Left ventricle myocardium superior (tissue), 1 donor: ENCODE measurements around the gene KCNT2. TPM values are rescaled to one million over a fixed set of nuclear protein-coding genes. Genes with fewer than 3 reads are reported as not detected.
"Not testable (repeated sequence)": the region's sequence is repeated elsewhere in the genome, so short reads cannot be mapped to it uniquely, and the experiment has no call there.

Experiments used
- ATAC-seq: fragments of 200-7000 bp; cut with Tn5 transposase; one replicate; pipeline ENCODE4 v1.9.1; 2020; ENCODE audit warnings: mild to moderate bottlenecking, moderate library complexity
- DNase-seq: peaks from one replicate; pipeline ENCODE4 v3.0.0-alpha.2; 2020
- intact Hi-C: fragments of 100-400 bp; cut with micrococcal nuclease; formaldehyde crosslinking; loops from one replicate; pipeline ENCODE4 v1.11.0; 2022
- long read RNA-seq: library from polyadenylated mRNA; unstranded; transcript quantifications from one replicate; pipeline ENCODE4 v2.0.0, GENCODE V29; 2021
- total RNA-seq: library from RNA; stranded (reverse); fragmentation: NEBNext Ultra II Directional; extraction: Animal tissue kit (Norgen Biotek cat#: 25700); gene quantifications from one replicate; pipeline ENCODE4 v1.2.1, GENCODE V29; 2021
- donor health status: DM: no; HTN: yes; CAD: no; lungs with severe emphysema.

The KCNT2 gene
- 1.7 TPM for total RNA-seq
- long read RNA-seq = 0 reads

- DNase-seq (peak; percentile 77), ATAC-seq (peak; percentile 89)
- intact Hi-C loops = no loop called here
Measured at GRCh38 chr1:196608390-196609369, at the start of gene KCNT2. KCNT2 (minus strand) TSS chr1:196608440; CDS start chr1:196608309, 131 bp downstream.

GRCh38 chr1:196655494-196655893 lies 47.3 kb upstream of the KCNT2 start:
- DNase-seq (no peak), ATAC-seq (no peak)
- intact Hi-C loops = no loop called here

DNA sequence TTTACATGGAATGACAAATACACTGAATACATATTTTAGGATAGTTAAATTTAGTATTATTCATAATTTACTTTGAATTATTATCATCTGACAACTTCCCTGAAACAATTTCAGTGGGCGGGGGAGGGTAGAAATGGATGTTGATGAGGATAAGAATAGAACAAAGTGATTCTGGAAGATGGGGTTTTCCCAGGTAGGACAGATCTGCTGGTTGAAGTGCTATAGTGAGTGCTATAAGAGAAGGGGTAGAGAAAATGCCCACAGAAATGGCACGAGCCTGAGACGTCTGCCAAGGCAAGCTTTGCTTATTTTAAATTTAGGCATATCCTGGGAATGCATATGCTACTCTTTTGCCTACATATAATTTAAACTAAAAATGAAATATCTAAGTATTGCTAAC lies 46.8 kb upstream of the KCNT2 start:
- intact Hi-C loops = no loop called here
- ATAC-seq (no peak), DNase-seq (no peak)

DNA sequence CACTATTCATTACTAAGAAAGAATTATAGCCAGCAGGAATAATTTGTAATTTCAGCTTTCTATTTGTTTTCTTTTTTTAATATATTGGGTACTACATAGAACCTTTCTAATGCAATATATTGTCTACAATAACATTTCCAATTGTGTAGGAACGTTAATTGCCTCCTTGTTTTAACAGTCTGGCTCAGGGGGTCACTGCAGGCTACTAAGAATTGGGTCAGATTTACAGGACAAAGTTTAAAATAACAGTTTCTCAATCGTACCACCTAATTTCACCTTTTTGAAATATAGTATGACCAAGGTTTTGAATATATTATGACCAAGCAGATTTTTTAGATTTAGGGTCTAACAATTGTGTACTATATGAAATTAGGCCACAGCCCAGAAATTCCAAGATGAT lies 46.0 kb upstream of the KCNT2 start:
- DNase-seq = no peak
- ATAC-seq = no peak
- intact Hi-C loops = no loop called here

- ATAC-seq (peak; percentile 66), DNase-seq (no peak)
- intact Hi-C loops = no loop called here
Measured at GRCh38 chr1:196651637-196652215, 43.5 kb upstream of the KCNT2 start, which contains the start of gene CFH. CFH (plus strand) TSS chr1:196652043; CDS start chr1:196652118, 75 bp downstream.

DNA sequence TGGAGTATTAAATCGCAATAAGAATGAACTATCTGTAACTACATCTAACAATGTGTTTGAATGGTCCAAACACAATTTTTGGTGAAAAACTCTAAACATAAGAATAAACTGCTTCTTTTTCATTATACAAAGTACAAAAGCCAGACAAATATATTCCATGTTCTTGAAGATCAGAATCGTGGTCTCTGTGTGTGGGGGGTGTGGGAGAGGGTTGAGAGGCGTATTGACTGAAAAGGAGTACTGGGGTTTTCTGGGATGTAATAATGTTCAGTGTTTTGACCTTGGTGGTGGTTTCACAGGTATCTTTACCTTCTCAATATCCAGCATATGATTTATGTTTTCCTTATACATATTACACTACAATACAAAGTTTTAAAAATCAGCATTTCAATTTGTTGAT lies 42.8 kb upstream of the KCNT2 start:
- no peak for DNase-seq
- intact Hi-C loops = no loop called here
- no peak for ATAC-seq

- ATAC-seq (no peak), DNase-seq (no peak)
- intact Hi-C loops = no loop called here
Measured at GRCh38 chr1:196650403-196650802, 42.2 kb upstream of the KCNT2 start.

DNA sequence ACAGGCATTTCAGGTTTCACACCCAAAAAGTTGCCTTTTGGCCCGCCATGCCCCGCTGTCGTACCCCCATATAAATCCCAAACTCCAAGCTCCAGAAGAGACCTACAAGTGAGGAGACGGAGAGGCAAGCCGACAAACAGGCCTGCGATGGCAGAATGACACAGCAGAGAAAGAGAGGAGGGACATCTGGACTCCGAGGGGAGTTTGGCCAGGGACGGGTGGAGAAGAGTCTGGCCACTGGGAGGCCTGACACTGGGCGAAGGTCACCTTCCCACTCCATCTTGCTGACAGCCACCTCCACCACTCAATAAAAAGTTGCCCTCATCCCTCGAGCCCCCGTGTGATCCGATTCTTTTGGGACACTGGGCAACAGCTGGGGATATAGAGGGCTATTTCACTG lies 41.8 kb upstream of the KCNT2 start:
- no peak for DNase-seq
- ATAC-seq = no peak
- intact Hi-C loops = no loop called here

GRCh38 chr1:196640976-196641375 lies 32.7 kb upstream of the KCNT2 start:
- no peak for ATAC-seq
- no peak for DNase-seq
- intact Hi-C loops = no loop called here

GRCh38 chr1:196639291-196639690 lies 31.1 kb upstream of the KCNT2 start:
- ATAC-seq, intact Hi-C loops: not testable (repeated sequence)

GRCh38 chr1:196638466-196638865 lies 30.2 kb upstream of the KCNT2 start:
- no peak for DNase-seq
- intact Hi-C loops = no loop called here
- ATAC-seq = no peak

More at GRCh38 chr1:196639291-196639690, 31.1 kb upstream of the KCNT2 start:
- DNase-seq = not testable (repeated sequence)

GRCh38 chr1:196637606-196638005 lies 29.4 kb upstream of the KCNT2 start:
- intact Hi-C loops = no loop called here
- no peak for ATAC-seq
- DNase-seq = no peak

GRCh38 chr1:196628838-196629237 lies 20.6 kb upstream of the KCNT2 start:
- intact Hi-C loops = no loop called here
- no peak for ATAC-seq
- no peak for DNase-seq

GRCh38 chr1:196623079-196623478 lies 14.8 kb upstream of the KCNT2 start:
- intact Hi-C loops = no loop called here
- DNase-seq (no peak), ATAC-seq (no peak)

DNA sequence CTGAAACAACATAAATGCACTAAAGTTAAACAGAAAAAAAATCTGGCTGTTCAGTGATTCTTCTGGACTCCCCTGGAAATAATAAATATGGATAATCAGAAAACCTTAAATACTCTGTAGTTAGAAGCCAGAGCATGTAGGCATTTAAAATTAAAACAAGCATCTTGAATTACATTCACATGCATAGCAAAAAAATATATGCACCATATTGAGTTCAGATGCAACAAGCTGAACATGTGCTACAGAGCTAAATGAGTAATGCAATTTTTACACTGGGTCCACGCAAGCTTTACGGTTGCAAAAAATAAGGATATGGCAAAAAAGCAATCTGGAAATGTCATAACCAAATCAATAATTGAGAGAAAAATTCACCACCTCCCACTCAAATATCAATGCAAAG lies 11.5 kb upstream of the KCNT2 start:
- intact Hi-C loops = no loop called here
- DNase-seq = no peak
- no peak for ATAC-seq

DNA sequence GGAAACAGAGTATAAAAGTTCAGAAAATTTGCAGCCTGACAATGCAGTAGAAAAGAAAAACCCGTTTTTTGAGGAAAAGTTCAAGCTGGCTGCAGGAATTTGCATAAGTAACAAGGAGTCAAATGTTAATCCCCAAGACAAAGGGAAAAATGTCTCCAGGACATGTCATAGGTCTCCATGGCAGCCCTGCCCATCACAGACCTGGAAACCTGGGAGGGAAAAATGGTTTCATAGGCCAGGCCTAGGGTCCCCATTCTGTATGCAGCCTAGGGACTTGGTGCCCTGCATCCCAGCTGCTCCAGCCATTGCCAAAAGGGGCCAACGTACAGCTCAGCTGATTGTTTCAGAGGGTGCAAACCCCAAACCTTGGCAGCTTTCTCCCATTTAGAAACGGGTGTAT lies 3.6 kb upstream of the KCNT2 start:
- DNase-seq (peak; percentile 9), ATAC-seq (no peak)
- intact Hi-C loops = no loop called here

DNA sequence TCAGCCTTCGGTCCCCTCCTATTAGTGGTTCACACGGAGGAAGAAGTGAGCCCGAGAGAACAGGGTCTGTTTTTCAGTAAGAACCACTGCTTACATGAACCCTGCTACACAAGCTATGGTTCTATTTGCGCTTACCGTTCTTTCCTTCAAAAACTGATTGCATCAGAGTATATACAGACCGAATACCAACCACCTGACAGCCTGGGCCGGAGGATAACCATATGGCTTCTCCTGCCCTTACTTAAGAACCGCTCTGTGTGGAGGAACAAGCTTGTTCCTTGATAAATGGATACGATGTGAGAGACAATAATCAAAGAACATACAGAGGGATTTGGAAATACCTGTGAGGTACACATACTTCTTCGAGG lies 1.1 kb upstream of the KCNT2 start:
- no peak for ATAC-seq
- intact Hi-C loops = no loop called here
- no peak for DNase-seq

DNA sequence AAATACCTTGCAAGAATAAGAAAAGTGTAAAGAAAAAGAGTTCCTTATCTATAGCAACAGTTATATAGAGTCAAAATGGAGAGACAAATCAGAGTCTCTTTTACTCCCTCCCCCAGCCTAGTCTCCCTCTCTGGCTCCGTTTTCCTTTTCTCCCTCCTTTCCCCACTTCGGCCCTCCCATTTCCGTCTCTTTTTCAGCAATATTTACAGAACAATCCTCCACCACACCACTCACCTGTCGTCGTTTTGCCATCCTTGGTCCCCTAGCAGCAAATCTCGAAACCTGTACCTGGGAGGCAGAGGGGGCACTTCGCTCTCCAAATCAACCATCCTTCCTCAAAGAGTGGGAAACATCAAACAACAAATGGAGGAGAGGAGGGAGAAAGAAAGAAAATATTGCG lies 259 bp downstream of the KCNT2 start:
- peak; percentile 41 for ATAC-seq
- DNase-seq = no peak
- intact Hi-C loops = no loop called here

- ATAC-seq (no peak), DNase-seq (no peak)
- intact Hi-C loops = no loop called here
Measured at GRCh38 chr1:196603651-196604050, 4.6 kb downstream of the KCNT2 start.

DNA sequence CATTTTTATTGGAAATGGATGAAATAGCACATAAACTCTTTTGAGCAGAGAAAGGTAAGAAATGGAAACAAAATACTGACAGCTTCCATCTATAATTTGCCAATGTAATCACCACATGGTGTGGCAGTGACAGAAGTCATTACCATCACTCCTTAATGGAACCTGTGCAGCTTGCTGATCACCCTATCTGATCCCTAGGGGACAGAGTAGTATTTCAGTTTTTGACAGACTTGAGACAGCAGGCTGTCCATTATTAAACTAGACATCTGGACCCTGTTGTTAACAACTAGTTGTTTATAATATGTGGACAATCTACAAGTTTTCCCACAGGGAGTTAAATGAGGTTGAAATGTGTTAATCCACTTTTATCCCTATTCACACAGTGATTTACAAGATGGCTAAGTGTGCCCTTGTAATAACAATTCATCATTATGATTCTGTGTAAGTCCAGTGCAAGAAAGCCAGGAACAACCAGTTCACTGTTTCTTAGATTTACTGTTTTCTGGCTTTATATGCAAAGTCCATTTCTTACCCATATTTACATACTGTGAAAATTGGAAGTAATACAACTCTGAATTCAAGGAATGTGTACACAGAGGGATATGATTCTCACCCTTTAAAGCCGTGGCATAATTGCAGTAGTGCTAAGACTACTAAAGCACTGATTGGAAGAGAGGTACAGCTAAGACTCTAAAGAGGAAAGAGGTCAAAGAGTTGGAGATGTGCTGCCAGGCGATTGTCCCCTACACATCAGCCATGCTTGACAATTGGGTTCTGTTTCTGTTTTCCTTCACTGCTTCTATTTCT lies 9.1 kb downstream of the KCNT2 start:
- DNase-seq = no peak
- intact Hi-C loops = no loop called here

More for the DNA sequence above, 9.1 kb downstream of the KCNT2 start:
- no peak for ATAC-seq
